ENCODE measurements around the gene DYNC1I1.

DYNC1I1 gene

GRCh38 chr7:96016056-96016586, 243.8 kb downstream of the DYNC1I1 start:
- no peak for DNase-seq (ENCODE audit: low read depth in 4 of 4, low spot score in 1 of 4)

- no peak for DNase-seq (ENCODE audit: low read depth in 4 of 4, low spot score in 1 of 4)
Observed at GRCh38 chr7:96016735-96017134, 244.4 kb downstream of the DYNC1I1 start.

DNA sequence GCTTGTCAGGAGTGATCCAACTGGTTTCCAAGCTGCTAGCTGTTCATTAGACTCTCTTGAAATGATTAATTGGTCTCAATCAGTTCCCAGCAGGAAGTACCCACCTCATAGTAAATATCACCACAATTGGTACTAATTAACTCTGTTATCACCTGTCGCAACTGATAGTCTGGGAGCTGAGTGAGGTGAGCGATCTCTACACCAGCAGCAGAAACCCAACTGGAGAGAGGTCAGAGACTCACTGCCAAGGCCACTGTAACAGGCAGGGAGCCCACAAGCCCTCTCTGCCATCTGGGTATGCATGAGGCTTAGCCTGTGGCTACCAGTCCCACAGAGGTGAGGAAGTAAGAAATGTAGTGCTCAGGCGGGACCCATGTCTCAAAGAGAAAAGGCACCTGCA, 245.5 kb downstream of the DYNC1I1 start:
- DNase-seq (ENCODE audit: low read depth in 4 of 4, low spot score in 1 of 4), result no peak

DNA sequence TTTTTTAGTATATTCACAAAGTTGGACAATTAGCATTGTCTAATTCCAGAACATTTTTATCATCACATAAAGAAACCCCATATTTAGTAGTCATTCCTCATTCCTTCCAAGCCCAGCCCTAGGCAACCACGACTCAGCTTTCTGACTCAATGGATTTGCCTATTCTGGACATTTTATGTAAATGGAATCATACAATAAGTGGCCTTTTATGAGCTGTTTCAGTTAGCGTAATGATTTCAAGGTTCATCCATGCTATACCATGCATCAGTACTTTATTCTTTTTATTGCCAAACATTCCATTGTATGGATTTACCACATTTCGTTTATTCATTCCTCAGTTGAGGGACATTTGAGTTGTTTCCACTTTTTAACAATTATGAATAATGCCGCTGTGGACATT, 249.2 kb downstream of the DYNC1I1 start:
- no peak for DNase-seq (ENCODE audit: low read depth in 4 of 4, low spot score in 1 of 4)

GRCh38 chr7:96023387-96023786, 251.0 kb downstream of the DYNC1I1 start:
- DNase-seq (ENCODE audit: low read depth in 4 of 4, low spot score in 1 of 4), result no peak

GRCh38 chr7:96026010-96026409, 253.7 kb downstream of the DYNC1I1 start:
- DNase-seq (ENCODE audit: low read depth in 4 of 4, low spot score in 1 of 4), result no peak

DNA sequence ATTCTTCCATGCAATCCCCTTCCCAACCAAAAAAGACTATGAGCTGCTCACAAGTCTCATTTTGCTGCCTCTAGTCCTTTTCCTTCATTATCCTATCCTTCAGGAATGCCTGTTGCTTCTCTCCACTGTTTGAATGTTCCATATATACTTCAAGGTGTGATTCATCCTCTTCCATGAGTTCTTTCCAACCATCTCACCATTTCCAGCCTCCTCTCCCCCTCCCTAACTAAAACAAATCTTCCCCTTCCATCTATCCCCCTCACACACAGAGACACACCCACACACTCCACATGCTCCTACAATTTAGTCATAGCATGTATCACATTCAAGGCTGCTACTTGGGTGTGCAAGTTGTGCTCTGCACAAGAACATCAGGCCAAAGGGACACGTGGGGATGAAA, 254.3 kb downstream of the DYNC1I1 start:
- no peak for DNase-seq (ENCODE audit: low read depth in 4 of 4, low spot score in 1 of 4)

DNA sequence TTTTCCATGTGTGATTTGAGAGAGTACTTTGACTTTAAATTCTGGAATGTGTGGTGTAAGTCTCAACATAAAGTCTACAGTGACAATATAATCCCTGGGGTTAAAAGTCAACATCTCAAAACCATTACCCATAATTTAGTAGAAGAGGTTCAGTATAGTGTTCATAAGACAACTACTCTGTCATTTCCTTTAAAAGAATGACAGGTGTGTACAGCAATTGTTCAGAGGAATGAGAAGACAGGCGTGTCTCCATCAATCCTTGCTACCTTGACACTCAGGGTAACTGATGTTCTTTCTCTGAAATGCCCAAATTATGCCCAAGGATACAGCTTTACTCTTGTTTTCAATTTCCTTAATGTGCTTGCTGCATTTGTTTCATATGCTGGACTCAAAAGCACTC, 256.4 kb downstream of the DYNC1I1 start:
- DNase-seq (ENCODE audit: low read depth in 4 of 4, low spot score in 1 of 4), result no peak

DNA sequence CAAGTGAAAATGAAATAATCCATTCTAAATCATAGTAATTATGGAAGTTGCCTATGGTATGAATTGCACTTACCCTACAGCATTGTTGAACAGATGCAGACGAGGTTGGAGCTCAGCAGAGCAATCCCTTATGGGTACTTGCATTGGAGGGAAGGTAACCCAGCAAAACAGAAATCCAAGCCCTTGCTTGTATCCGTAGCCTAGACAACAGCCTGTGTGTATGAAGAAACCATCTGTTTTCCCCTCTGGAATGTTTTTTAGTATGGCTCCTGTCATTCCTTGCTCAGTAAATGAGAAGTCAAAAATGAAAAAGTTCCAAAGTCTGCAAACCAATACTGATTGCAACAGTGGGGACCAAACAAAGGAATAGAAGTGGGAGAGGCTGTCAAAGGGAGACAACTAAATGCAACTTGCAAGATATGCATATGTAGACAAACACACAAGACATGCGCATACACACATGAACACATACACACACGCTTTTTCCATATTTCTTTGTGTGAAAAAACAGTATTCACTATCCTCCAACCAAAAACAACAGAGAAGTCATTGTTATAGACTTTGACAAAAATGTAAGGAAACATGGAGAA, 260.8 kb downstream of the DYNC1I1 start:
- no peak for DNase-seq (ENCODE audit: low read depth in 4 of 4, low spot score in 1 of 4)

DNA sequence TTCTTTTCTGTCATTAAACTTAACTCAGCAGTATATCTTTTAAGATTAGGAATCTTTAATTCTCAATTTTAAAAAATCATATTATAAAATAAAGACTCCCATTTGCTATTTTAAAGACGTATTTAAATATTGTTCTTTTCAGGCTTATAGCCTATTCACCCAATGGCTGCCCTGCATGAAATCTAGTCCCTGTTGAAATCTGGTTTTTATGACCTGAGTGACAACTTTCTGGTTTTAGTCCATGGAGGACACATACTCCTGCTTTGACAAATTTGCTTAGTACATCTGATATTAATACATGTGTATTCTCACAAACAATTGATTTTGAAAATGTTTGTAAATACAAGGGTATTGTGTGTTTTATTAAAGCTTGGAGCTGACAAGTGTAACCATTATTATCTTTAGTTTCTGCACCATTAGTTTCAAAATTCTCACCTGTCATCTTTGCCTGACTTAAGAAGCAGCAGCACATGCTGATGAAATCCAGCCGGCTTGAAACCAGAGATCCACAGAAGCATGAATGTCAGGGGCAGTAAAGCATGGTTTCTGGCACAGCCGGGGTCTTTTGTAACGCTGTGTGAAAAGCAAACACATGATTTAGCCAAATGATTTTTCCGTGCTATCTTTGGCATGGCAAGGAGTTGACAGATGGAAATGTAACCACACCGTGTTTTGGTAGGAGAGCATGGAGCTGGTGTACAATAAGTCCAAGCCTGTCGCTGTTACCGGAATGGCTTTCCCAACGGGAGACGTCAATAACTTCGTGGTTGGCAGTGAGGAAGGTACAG, 262.8 kb downstream of the DYNC1I1 start:
- DNase-seq (ENCODE audit: low read depth in 4 of 4, low spot score in 1 of 4), result no peak

DNA sequence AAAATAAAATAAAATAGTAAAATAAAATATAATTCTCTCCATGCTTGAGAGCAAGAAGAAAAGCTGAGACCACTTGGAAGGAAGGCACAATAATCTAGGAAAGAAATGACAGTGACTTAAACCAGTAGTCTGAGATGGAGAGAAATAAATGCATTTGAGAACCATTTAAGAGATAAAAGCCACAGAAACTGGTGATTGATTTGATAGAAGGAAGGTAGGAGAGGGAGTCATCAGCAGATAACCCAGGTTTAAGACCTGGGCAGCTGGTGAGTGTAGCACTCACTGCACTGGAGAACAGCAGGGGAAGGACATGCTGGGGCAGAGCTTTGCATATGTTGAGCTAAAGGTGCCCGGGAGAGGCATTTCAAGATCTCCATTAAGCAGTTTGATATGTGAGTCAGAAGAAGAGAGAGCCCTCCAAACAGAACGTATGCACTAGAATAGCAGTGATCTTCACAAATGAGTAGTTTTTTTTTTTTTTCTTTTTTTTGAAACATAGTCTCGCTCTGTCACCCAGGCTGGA, 268.0 kb downstream of the DYNC1I1 start:
- DNase-seq (ENCODE audit: low read depth in 4 of 4, low spot score in 1 of 4), result no peak

GRCh38 chr7:96041171-96041570, 268.8 kb downstream of the DYNC1I1 start:
- no peak for DNase-seq (ENCODE audit: low read depth in 4 of 4, low spot score in 1 of 4)

DNA sequence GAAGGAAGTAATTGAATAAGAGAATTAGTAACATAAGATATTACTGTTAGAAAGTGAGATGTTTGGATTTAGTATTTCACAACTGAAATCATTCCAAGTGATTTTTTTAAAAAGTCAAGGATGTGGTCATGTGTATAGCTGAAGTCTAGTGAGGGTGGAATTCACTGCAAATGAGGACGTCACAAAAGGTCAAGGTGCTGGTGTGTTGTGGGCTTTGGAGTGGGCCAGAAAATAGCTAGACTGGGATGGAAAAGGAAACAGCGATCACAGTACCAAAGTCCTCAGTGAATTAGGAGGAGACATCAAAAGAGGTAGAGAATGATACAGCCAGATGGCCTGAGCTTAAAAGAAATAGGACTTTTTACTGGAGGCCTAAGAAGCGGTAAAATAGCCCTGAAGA, 272.8 kb downstream of the DYNC1I1 start:
- DNase-seq (ENCODE audit: low read depth in 4 of 4, low spot score in 1 of 4), result no peak

DNA sequence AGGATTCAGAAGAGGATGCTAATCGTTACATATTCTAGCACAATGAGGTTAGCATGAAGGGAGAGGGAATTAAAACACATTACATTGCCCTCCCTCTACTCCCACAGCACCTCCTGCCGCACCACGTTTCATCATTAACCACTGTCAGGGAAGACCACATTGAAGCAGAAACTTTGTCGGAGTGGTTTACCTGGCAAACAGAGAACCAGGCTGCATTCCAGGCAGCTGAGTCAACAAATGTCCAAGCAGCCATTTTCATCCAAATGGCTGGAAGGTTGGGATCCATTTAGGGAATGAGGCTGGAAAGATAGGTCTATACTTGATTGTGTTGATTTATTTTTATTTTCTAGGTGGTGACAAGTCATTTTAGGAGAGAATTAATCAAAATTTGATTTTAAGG, 273.6 kb downstream of the DYNC1I1 start:
- no peak for DNase-seq (ENCODE audit: low read depth in 4 of 4, low spot score in 1 of 4)

- DNase-seq (ENCODE audit: low read depth in 4 of 4, low spot score in 1 of 4), result no peak
Observed at GRCh38 chr7:96052289-96052688, 279.9 kb downstream of the DYNC1I1 start.

- no peak for DNase-seq (ENCODE audit: low read depth in 4 of 4, low spot score in 1 of 4)
Observed at GRCh38 chr7:96052860-96053470, 280.6 kb downstream of the DYNC1I1 start.

GRCh38 chr7:96055717-96056116, 283.4 kb downstream of the DYNC1I1 start:
- DNase-seq (ENCODE audit: low read depth in 4 of 4, low spot score in 1 of 4), result no peak

GRCh38 chr7:96059075-96059474, 286.7 kb downstream of the DYNC1I1 start:
- no peak for DNase-seq (ENCODE audit: low read depth in 4 of 4, low spot score in 1 of 4)

GRCh38 chr7:96061009-96061408, 288.7 kb downstream of the DYNC1I1 start:
- no peak for DNase-seq (ENCODE audit: low read depth in 4 of 4, low spot score in 1 of 4)

GRCh38 chr7:96061844-96062243, 289.5 kb downstream of the DYNC1I1 start:
- DNase-seq (ENCODE audit: low read depth in 4 of 4, low spot score in 1 of 4), result no peak

GRCh38 chr7:96067321-96067720, 295.0 kb downstream of the DYNC1I1 start:
- no peak for DNase-seq (ENCODE audit: low read depth in 4 of 4, low spot score in 1 of 4)

- DNase-seq (ENCODE audit: low read depth in 4 of 4, low spot score in 1 of 4), result no peak
Observed at GRCh38 chr7:96069401-96069800, 297.0 kb downstream of the DYNC1I1 start.
